H1 (cell line): ENCODE measurements around the gene PRKCZ. TPM values are rescaled to one million over a fixed set of nuclear protein-coding genes. Genes with fewer than 3 reads are reported as not detected.

Experiments used
- ATF3 ChIP-seq: IDR thresholded peaks from 2 replicates; pipeline ENCODE4 v1.6.1; 2011; ENCODE audit warnings: low read depth, mild to moderate bottlenecking, low read length; ENCODE audit not compliant: insufficient read depth
- BRCA1 ChIP-seq: IDR thresholded peaks from 2 replicates; pipeline ENCODE4 v1.6.1; 2012; ENCODE audit warnings: low read depth, low read length, improper control_type of control experiment
- JUND ChIP-seq: IDR thresholded peaks from 2 replicates; pipeline ENCODE4 v1.6.1; 2011; ENCODE audit warnings: mild to moderate bottlenecking, improper control_type of control experiment, low read length
- RBBP5 ChIP-seq: IDR thresholded peaks from 2 replicates; pipeline ENCODE4 v1.7.1; 2012; ENCODE audit warnings: low read depth, mild to moderate bottlenecking, inconsistent platforms, low read length, moderate library complexity, borderline replicate concordance
- SP4 ChIP-seq: IDR thresholded peaks from 2 replicates; pipeline ENCODE4 v1.6.1; 2012; ENCODE audit warnings: low read length, inconsistent platforms
- polyA plus RNA-seq, 7 experiments: library from polyadenylated mRNA; depleted of rRNA in 3 of 7; stranded (reverse) in 5 of 7; unstranded in 2 of 7; fragments of >200 nt in 5 of 7; fragments of 200-250 nt in 2 of 7; gene quantifications; 1 replicate in 5 of 7; 2 replicates in 1 of 7; 4 replicates in 1 of 7; pipeline versions ENCODE4 v1.2.1 to v1.2.3, GENCODE V29; 2011 to 2013; ENCODE audit warnings: missing spikeins in 2 of 7, mixed read lengths in 2 of 7
- total RNA-seq: library from RNA; stranded (reverse); fragmentation: NEBNext Ultra II Directional; extraction: Animal tissue kit (Norgen Biotek cat#: 25700); gene quantifications from 2 replicates; pipeline ENCODE4 v1.2.1, GENCODE V29; 2021

Gene PRKCZ
- total and polyA plus RNA-seq, 2 of the 8 experiments (the other 6 are each of a cell fraction or from before 2014, with no cell fraction given) = 37.4 to 45.1 TPM

DNA sequence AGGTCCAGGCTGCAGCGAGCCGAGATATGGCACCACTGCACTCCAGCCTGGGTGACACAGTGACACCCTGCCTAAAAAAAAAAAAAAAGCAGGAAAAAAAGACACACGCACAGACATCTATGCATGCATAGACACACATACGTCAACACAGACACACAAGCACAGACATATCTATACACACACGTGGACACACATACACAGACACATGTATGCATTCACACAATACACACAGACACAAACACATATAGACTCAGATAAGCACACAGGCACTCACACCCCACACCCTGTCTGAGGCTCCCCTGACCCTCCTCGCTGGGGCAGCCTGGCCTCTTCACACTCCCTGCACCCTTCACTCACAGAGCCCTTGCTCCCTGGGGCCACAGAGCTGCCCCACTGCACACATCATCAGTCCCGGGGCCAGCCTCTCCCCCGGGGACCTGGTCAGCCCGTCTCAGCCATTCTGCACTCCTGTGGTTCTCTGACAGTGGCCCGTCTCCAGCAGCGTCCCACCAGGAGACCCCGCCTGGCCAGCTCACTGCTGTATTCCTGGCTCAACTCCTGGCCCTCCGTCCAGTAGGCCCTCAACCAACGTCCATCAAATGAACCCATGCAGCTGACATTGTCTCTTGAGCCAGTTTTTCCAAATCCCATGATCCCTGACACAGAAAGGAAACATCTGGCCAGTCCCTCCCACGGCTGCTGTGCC, 4.6 kb upstream of the PRKCZ start (continued):
- TF ChIP-seq SP4 (no peak), RBBP5 (no peak), BRCA1 (no peak), ATF3 (no peak), JUND (no peak)
- TF ChIP-seq, all 59 proteins: peak for 0
